ENCODE data around the gene PTPN22. TPM values are rescaled to one million over a fixed set of nuclear protein-coding genes. Genes with fewer than 3 reads are reported as not detected.

PTPN22 gene
- total RNA-seq, 3 donors from 2014 or later (not counting 1 experiment from before 2014, with no cell fraction given) = 98.4 to 122 (median 104) TPM

DNA sequence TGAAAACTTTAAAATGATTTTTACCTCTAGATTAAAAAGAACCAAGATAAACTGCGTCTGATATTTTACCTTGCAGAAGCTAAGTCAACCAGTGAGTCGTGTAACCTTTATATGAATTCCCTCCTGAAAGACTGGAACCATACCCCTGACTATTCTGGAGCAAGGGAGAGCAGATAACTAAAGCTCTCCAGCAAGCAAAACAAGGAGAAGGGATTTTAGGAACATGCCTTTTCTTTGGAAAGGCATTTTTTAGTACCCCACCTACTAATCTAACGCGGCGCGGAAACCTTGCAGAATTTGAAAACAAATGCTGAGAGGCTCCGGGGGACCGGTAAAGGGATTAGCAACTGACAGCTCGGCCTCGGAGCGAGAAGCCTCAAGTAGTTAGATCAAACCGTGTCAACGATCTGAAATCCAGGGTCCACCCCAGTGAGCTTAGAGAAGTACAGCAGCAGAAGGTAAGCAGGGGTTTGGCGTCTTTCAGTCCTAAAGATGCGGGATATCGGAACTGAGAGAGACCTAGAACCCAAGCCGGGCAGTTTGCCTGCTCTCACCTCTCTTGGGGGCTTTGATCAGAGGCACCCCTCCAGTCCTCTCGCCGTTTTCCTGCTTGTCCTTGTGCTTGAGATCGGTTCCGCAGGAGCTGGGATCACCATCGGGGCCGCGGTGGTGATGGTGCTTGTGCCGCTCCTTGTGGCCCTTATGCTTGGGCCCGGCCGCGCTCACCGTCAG lies 60.2 kb downstream of the PTPN22 start:
- TF ChIP-seq, protein P1, sequence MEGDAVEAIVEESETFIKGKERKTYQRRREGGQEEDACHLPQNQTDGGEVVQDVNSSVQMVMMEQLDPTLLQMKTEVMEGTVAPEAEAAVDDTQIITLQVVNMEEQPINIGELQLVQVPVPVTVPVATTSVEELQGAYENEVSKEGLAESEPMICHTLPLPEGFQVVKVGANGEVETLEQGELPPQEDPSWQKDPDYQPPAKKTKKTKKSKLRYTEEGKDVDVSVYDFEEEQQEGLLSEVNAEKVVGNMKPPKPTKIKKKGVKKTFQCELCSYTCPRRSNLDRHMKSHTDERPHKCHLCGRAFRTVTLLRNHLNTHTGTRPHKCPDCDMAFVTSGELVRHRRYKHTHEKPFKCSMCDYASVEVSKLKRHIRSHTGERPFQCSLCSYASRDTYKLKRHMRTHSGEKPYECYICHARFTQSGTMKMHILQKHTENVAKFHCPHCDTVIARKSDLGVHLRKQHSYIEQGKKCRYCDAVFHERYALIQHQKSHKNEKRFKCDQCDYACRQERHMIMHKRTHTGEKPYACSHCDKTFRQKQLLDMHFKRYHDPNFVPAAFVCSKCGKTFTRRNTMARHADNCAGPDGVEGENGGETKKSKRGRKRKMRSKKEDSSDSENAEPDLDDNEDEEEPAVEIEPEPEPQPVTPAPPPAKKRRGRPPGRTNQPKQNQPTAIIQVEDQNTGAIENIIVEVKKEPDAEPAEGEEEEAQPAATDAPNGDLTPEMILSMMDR (IDR thresholded peaks at IDR 0.05) = no peak
- no peaks in the 10 kb centered on the region for H3K27me3 ChIP-seq (ENCODE audit: control insufficient read depth, insufficient read depth, low read length)
- peak overlapping the region; percentile 98 for H3K4me3 Mint-ChIP-seq
- peak overlapping the region; percentile 95 for H3K27ac Mint-ChIP-seq
- no peaks in the 10 kb centered on the region for H3K9me3 Mint-ChIP-seq
- intact Hi-C loops (cut with micrococcal nuclease) = no loop called here
- peaks cover 8% of the 10 kb centered on the region for H3K4me1 ChIP-seq (ENCODE audit: control insufficient read depth, insufficient read depth, low read length)
- ATAC-seq (no peak), DNase-seq (peak in 1 of 2 donors; percentile 24)
- peaks cover 16% of the 10 kb centered on the region for H3K36me3 ChIP-seq (ENCODE audit: control insufficient read depth, insufficient read depth, low read length)
- H3K36me3 Mint-ChIP-seq = no peaks in the 10 kb centered on the region
- peaks cover 39 to 40% of the 10 kb centered on the region in 2 donors for H3K4me1 Mint-ChIP-seq
- H3K27ac ChIP-seq (ENCODE audit: low read length) = peak overlapping the region; percentile 97
- H3K4me3 ChIP-seq (ENCODE audit: low read length) = peak overlapping the region; percentile 85
- WGBS (ENCODE audit: insufficient coverage) = under 1% methylated on average over 29 of the region's 29 CpGs
- H3K9me3 ChIP-seq (ENCODE audit: control insufficient read depth, insufficient read depth, low read length) = no peaks in the 10 kb centered on the region
- H3K27me3 Mint-ChIP-seq (ENCODE audit: low read depth in 2 of 2) = no peaks in the 10 kb centered on the region

DNA sequence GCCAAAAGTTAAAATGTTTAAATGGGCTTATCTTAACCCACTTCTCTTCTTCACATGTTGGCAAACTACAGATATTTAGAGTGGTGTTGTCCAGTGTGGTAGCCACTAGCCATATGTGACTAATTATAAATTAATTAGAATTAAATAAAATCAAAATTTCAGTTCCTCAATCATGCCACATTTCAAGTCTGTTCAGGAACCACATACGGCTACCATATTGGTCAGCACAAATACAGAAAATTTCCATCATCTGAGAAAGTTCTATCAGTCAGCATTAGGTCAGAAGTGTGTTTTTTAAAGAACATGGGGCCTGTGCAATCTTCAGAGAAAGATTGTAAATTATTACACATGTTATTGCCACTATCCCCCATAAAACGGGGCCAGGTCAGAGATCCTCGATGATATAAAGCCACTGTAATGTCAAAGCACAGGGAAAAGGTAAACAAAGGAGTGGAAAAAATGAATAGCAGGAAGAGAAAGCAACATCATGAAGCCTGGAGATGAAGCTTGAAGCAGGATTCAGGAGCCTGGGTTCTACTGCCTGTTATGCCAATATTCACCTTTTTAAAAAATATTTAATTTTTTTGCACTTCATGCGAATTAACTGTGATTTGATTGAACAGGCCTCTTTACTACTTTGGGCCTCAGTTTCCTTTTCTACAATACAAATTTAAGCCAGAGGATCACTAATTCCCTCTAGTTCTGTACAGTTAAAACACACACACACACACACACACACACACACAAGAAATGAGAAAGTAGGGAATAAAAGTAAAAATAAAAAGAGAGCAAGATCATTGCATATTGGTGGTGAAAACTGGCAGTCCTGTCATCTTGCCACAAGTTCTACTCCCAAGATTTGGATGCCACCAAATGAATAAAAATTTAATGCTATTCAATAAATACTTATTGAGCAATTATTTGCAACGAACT lies 61.6 kb downstream of the PTPN22 start:
- Histone ChIP-seq H3K4me1 (ENCODE audit: control insufficient read depth, insufficient read depth, low read length) (peaks cover 8% of the 10 kb centered on the region), H3K36me3 (ENCODE audit: control insufficient read depth, insufficient read depth, low read length) (peaks cover 7% of the 10 kb centered on the region), H3K9me3 (ENCODE audit: control insufficient read depth, insufficient read depth, low read length) (no peaks in the 10 kb centered on the region), H3K27ac (ENCODE audit: low read length) (peak overlapping the region; percentile 28), H3K27me3 (ENCODE audit: control insufficient read depth, insufficient read depth, low read length) (no peaks in the 10 kb centered on the region), H3K4me3 (ENCODE audit: low read length) (no peak overlapping the region)
- no peaks in the 10 kb centered on the region for H3K36me3 Mint-ChIP-seq
- 49% methylated on average over 4 of the region's 5 CpGs for WGBS (ENCODE audit: insufficient coverage)
- ATAC-seq = no peak
- peak overlapping the region; percentile 95 for H3K27ac Mint-ChIP-seq
- TF ChIP-seq, protein P1 (IDR thresholded peaks at IDR 0.05) = no peak
- H3K4me1 Mint-ChIP-seq = peaks cover 47 to 48% of the 10 kb centered on the region in 2 donors
- no peaks in the 10 kb centered on the region for H3K27me3 Mint-ChIP-seq (ENCODE audit: low read depth in 2 of 2)
- intact Hi-C loops (cut with micrococcal nuclease) = no loop called here
- DNase-seq = no peak
- no peaks in the 10 kb centered on the region for H3K9me3 Mint-ChIP-seq
- H3K4me3 Mint-ChIP-seq = peak overlapping the region; percentile 98

DNA sequence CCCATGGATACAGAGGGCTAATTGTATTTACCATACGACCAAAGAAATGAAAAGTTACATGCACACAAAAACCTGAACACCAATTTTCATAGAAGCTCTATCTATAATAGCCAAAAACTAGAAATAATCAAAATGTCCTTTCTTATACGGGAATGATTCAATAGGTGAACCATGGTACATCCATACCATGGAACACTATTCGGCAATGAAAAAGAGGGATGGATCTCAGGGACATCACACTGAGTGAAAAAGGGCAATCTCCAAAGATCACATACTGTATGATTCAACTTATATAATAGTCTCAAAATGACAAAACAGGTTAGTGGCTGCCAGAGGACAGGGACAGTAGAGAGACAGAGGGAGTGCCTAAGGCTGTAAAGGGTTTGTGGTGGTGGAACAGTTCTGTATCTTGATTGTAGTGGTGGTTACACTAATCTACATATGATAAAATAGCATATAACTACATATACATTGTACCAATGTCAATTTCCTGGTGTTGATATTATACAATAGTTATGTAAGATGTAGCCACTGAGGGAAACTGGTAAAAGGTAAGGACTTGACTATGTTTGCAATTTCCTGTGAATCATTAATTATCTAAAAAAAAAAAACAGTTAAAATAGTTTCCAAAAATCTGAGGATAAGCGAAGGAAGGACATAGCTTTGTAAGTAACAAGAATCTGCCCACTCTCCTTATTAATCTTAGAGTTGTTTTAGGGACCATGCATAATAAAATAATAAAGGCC lies 62.9 kb downstream of the PTPN22 start:
- H3K27me3 Mint-ChIP-seq (ENCODE audit: low read depth in 2 of 2) = no peaks in the 10 kb centered on the region
- H3K9me3 Mint-ChIP-seq = no peaks in the 10 kb centered on the region
- TF ChIP-seq, protein P1 (IDR thresholded peaks at IDR 0.05) = no peak
- peaks cover 57 to 58% of the 10 kb centered on the region in 2 donors for H3K4me1 Mint-ChIP-seq
- H3K4me1 ChIP-seq (ENCODE audit: control insufficient read depth, insufficient read depth, low read length) = peaks cover 8% of the 10 kb centered on the region
- H3K9me3 ChIP-seq (ENCODE audit: control insufficient read depth, insufficient read depth, low read length) = no peaks in the 10 kb centered on the region
- DNase-seq (no peak), ATAC-seq (no peak)
- 100% methylated on average over 3 of the region's 4 CpGs for WGBS (ENCODE audit: insufficient coverage)
- peaks cover 4% of the 10 kb centered on the region for H3K36me3 ChIP-seq (ENCODE audit: control insufficient read depth, insufficient read depth, low read length)
- no peak overlapping the region for H3K4me3 ChIP-seq (ENCODE audit: low read length)
- H3K27ac ChIP-seq (ENCODE audit: low read length) = no peak overlapping the region
- peak overlapping the region; percentile 55 for H3K4me3 Mint-ChIP-seq
- no peaks in the 10 kb centered on the region for H3K36me3 Mint-ChIP-seq
- no peaks in the 10 kb centered on the region for H3K27me3 ChIP-seq (ENCODE audit: control insufficient read depth, insufficient read depth, low read length)
- intact Hi-C loops (cut with micrococcal nuclease) = no loop called here
- peak overlapping the region; percentile 95 for H3K27ac Mint-ChIP-seq

Data from natural killer cell (primary cell).